Osteoblast (primary cell): ENCODE results near the gene DIS3L2. TPM values are rescaled to one million over a fixed set of nuclear protein-coding genes. Genes with fewer than 3 reads are reported as not detected.

Experiments used
- DNase-seq: peaks from one replicate; pipeline ENCODE4 v3.0.0; 2011; ENCODE audit warnings: low spot score, mixed read lengths; ENCODE audit not compliant: insufficient read length; ENCODE audit errors: missing footprints
- H2AFZ ChIP-seq: 2 replicates; pipeline ENCODE4 v1.6.0; 2011; ENCODE audit warnings: mild to moderate bottlenecking, low read length
- H3K27ac ChIP-seq: 2 replicates; pipeline ENCODE4 v1.5.1; 2011; ENCODE audit warnings: mild to moderate bottlenecking, low read depth, low read length, moderate library complexity
- H3K27me3 ChIP-seq: 2 replicates; pipeline ENCODE4 v1.6.0; 2012; ENCODE audit warnings: mild to moderate bottlenecking, control low read depth, inconsistent platforms, low read length, moderate library complexity; ENCODE audit not compliant: insufficient read depth
- H3K36me3 ChIP-seq: 2 replicates; pipeline ENCODE4 v1.5.1; 2011; ENCODE audit warnings: mild to moderate bottlenecking, low read length, control low read depth, moderate library complexity; ENCODE audit not compliant: insufficient read depth
- H3K4me1 ChIP-seq: 2 replicates; pipeline ENCODE4 v1.5.1; 2011; ENCODE audit warnings: mild to moderate bottlenecking, low read length, control low read depth, moderate library complexity; ENCODE audit not compliant: insufficient read depth
- H3K4me2 ChIP-seq: 2 replicates; pipeline ENCODE4 v1.6.0; 2011; ENCODE audit warnings: mild to moderate bottlenecking, low read length; ENCODE audit not compliant: insufficient read depth
- H3K4me3 ChIP-seq: fragments of 200-600 bp; sonication (generic); 3 replicates; pipeline ENCODE4 v1.5.1; 2012; ENCODE audit warnings: mild to moderate bottlenecking, low read length, inconsistent platforms; ENCODE audit not compliant: insufficient read depth
- H3K79me2 ChIP-seq: 2 replicates; pipeline ENCODE4 v1.6.0; 2012; ENCODE audit warnings: mild to moderate bottlenecking, low read length, control low read depth, inconsistent platforms; ENCODE audit not compliant: insufficient read depth
- H3K9me3 ChIP-seq: 2 replicates; pipeline ENCODE4 v1.5.1; 2011; ENCODE audit warnings: low read depth, low read length, control low read depth
- H4K20me1 ChIP-seq: 2 replicates; pipeline ENCODE4 v1.6.0; 2012; ENCODE audit warnings: mild to moderate bottlenecking, low read length, control low read depth; ENCODE audit not compliant: insufficient read depth
- total RNA-seq: library from RNA; depleted of rRNA; stranded (reverse); fragments of >200 nt; gene quantifications from 2 replicates; pipeline ENCODE4 v1.2.3, GENCODE V29; 2012
- TF ChIP-seq, protein P1 (sequence below): IDR thresholded peaks from 2 replicates; pipeline ENCODE4 v1.5.1; 2011; ENCODE audit warnings: mild to moderate bottlenecking, low read depth, low read length, moderate library complexity; ENCODE audit errors: extremely low read depth

DIS3L2 gene
- total RNA-seq, 1 donor = 28.2 TPM

DNA sequence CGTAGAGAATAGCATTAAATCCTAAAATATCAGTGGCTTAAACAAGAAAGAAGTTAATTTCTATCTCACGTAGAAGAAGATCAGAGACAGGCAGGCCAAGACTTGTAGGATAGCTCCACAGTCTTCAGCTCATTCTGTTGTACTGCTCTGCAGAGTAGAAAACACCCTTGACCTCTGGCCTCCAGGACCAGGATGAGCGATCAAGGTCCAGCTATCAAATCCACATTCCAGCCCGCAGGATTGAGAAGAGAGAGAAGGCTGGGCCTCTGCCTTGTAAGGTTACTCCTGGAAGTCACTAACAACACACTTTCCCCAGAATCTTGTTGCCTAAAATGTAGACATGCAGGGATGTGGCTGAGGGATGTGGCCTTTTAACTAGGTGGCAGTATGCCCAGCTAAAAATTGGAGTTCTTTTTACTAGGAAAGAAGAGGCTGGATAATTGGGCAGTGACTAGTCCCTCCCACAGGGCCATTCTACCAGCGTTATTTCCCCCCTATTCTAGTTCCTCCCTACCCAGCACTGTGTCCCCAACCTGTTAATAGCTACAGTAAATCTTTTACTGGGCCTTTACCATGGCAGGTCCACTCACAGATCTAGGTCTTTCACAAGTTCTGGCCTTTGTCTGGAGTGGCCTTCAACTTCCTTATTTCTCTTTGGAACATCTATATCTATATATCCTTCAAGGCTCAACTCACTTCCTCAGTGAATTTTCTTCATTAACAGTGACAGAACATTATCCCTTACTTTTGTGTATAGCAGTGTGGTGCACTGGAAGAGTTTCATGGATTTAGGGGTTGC, 165.0 kb downstream of the DIS3L2 start:
- Histone ChIP-seq H3K36me3 (no peaks in the 10 kb centered on the region), H3K9me3 (no peaks in the 10 kb centered on the region), H2AFZ (no peak overlapping the region), H3K27ac (no peak overlapping the region), H3K27me3 (no peaks in the 10 kb centered on the region), H3K4me3 (no peak overlapping the region), H3K79me2 (no peaks in the 10 kb centered on the region), H4K20me1 (peaks cover 7% of the 10 kb centered on the region), H3K4me2 (no peak overlapping the region), H3K4me1 (peaks cover 9% of the 10 kb centered on the region)
- TF ChIP-seq, protein P1, sequence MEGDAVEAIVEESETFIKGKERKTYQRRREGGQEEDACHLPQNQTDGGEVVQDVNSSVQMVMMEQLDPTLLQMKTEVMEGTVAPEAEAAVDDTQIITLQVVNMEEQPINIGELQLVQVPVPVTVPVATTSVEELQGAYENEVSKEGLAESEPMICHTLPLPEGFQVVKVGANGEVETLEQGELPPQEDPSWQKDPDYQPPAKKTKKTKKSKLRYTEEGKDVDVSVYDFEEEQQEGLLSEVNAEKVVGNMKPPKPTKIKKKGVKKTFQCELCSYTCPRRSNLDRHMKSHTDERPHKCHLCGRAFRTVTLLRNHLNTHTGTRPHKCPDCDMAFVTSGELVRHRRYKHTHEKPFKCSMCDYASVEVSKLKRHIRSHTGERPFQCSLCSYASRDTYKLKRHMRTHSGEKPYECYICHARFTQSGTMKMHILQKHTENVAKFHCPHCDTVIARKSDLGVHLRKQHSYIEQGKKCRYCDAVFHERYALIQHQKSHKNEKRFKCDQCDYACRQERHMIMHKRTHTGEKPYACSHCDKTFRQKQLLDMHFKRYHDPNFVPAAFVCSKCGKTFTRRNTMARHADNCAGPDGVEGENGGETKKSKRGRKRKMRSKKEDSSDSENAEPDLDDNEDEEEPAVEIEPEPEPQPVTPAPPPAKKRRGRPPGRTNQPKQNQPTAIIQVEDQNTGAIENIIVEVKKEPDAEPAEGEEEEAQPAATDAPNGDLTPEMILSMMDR = no peak
- DNase-seq = no peak

DNA sequence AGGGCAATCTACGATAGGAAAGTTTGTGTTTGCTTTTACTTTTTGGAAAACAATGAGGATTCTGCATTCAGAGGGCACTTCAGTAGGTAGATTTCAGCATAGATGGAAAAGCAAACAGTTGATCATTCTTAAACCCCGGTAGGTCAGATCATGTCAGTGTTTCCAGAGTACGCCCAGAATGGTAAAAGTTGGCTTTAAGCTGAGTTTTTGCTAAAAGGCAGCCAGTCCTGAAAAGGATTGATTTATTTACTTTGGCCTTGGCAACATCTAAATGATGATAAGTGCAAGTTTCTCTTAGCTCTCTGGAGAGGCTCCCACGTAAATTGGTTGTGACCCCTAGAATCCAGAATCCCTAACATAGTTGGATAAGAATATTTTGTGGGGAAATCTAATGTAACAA, 168.0 kb downstream of the DIS3L2 start:
- no peak overlapping the region for H2AFZ ChIP-seq
- no peak overlapping the region for H3K4me3 ChIP-seq
- H4K20me1 ChIP-seq = peaks cover 7% of the 10 kb centered on the region
- no peak overlapping the region for H3K27ac ChIP-seq
- H3K4me2 ChIP-seq = peak overlapping the region; percentile 68
- peaks cover 10% of the 10 kb centered on the region for H3K36me3 ChIP-seq
- H3K4me1 ChIP-seq = peaks cover 9% of the 10 kb centered on the region
- no peaks in the 10 kb centered on the region for H3K9me3 ChIP-seq
- DNase-seq = peak; percentile 64
- no peaks in the 10 kb centered on the region for H3K27me3 ChIP-seq
- H3K79me2 ChIP-seq = no peaks in the 10 kb centered on the region
- TF ChIP-seq, protein P1 = no peak

DNA sequence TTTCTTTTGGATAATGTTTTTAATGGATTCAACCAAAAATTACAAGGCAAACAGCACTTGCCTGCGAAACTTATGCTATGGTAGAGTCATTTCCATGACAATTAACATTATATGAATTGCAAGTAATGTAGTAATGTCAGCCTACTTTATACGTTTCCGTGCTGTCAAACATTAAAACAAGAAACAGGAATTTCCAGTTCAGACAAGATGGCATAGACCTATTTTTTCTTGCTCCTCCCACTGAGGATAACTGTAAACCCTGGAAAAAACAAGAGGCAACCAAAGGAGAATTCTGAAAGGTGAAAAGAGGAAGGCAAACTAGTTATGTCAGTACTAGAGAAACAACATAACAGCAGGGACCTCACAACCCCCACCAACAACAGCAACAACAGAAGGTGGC, 170.7 kb downstream of the DIS3L2 start:
- TF ChIP-seq, protein P1 = no peak
- no peak overlapping the region for H2AFZ ChIP-seq
- peaks cover 7% of the 10 kb centered on the region for H4K20me1 ChIP-seq
- no peaks in the 10 kb centered on the region for H3K9me3 ChIP-seq
- H3K36me3 ChIP-seq = peaks cover 10% of the 10 kb centered on the region
- H3K27ac ChIP-seq = no peak overlapping the region
- H3K4me1 ChIP-seq = peaks cover 9% of the 10 kb centered on the region
- H3K4me3 ChIP-seq = no peak overlapping the region
- no peak overlapping the region for H3K4me2 ChIP-seq
- DNase-seq = no peak
- no peaks in the 10 kb centered on the region for H3K27me3 ChIP-seq
- no peaks in the 10 kb centered on the region for H3K79me2 ChIP-seq

DNA sequence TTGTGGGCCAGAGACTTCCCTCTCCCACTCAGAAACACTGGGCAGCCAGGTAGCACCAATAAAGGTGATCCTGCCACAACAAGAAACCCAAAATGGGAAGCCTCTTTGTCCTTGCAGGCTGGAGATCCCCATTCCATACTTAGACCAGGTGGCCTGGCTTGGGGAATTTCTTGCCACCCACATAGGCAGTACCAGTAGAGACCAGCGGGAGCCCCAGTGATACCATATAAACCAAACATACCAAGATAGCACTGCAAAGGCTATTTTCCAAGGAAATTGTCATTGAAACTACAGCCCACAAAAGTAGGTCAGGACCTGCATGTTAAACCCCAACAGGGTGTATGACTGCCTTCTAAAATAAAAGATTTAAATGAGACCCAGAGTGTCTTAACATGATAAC, 171.6 kb downstream of the DIS3L2 start:
- TF ChIP-seq, protein P1 = peak; percentile 40

More for the DNA sequence above, 171.6 kb downstream of the DIS3L2 start:
- Histone ChIP-seq H3K4me2 (no peak overlapping the region), H3K79me2 (no peaks in the 10 kb centered on the region), H3K4me1 (peaks cover 9% of the 10 kb centered on the region), H3K27me3 (no peaks in the 10 kb centered on the region), H2AFZ (no peak overlapping the region), H3K27ac (no peak overlapping the region), H3K36me3 (peaks cover 10% of the 10 kb centered on the region), H3K9me3 (no peaks in the 10 kb centered on the region), H4K20me1 (no peaks in the 10 kb centered on the region), H3K4me3 (no peak overlapping the region)
- no peak for DNase-seq
